ENCODE measurements around the gene SPEF1.

DNA sequence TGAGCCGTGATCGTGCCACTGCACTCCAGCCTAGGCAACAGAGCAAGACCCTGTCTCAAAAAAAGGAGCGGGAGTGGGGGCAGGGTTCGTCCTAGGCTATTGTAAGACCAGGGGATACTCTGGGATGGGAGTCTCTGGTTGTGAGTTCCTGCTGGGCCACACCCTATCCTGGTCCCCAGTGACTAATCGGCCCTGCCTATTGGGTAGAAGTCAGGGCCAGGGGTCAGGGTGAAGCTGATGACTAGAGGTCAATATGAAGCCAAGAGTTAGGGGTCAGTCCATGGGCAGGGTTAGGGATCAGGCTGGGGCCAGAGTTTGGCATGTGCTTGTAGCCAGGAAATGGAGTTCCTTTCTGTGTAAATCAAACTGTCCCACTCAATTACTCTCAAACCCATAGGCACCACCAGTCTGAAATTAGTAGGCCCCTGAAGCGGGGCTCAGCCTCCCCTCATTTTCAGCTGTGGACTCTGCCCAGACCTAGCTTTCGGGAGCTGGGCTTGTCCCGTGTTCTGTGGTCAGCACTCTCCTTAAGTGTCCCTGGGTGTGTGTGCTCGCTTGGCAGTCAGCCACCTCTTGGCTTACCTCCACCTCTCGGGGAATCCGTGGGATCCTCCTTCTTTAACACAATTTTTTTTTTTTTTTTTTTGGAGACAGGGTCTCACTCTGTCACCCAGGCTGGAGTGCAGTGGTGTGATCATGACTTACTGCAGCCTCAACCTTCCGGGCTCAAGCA lies 47.0 kb downstream of the SPEF1 start:
- TF ChIP-seq EZH2phosphoT487 (IDR thresholded peaks at IDR 0.05; ENCODE audit: insufficient read depth, low read depth) (no peak), EZH2 (IDR thresholded peaks at IDR 0.05; ENCODE audit: insufficient read depth, poor library complexity, severe bottlenecking) (no peak)

Data from GM23248 (cell line).